ENCODE measurements around the gene HMGXB3. TPM values are rescaled to one million over a fixed set of nuclear protein-coding genes. Genes with fewer than 3 reads are reported as not detected.
A peak's percentile ranks its signal among the peaks of the same experiment; 100 is the strongest.
"Not testable (repeated sequence)": the region's sequence is repeated elsewhere in the genome, so short reads cannot be mapped to it uniquely, and the experiment has no call there.

HMGXB3 gene
- total RNA-seq, 1 donor from 2014 or later = 25.4 TPM

DNA sequence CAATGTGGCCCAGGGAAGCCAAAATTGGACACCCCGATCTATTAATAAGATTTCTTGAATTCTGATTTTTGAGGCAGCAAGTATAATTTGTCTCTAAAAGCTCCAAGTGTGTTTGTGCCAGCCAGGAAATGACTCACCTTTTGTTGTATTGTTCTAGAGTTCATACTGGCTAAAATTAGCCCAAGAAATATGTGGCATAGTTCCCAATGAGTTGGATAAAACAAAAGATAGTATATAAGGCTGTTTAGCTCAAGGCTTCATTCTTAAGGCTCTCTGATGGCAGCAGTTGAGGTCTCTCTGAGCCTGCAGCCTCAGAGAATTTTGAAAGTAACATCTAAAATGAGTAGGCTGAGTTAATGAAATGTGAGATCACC, 21.6 kb downstream of the HMGXB3 start:
- peak; percentile 91 for DNase-seq (ENCODE audit: low read depth, low spot score)

DNA sequence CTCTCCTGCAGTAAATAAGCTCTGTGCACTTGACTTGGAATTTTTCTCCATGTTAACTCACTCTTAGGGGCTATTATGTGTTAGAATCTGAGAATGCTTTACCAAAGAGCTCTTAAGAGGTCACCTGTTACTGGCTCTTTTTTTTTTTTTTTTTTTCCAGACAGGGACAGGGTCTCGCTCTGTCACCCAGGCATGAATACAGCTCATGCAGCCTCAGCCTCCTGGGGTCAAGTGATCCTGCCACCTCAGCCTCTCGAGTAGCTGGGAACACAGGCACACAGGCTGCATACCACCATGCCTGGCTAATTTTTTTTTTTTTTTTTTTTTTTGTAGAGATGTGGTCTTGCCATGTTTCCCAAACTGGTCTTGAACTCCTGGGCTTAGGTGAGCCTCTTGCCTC, 22.1 kb downstream of the HMGXB3 start:
- no peak for DNase-seq (ENCODE audit: low read depth, low spot score)

DNA sequence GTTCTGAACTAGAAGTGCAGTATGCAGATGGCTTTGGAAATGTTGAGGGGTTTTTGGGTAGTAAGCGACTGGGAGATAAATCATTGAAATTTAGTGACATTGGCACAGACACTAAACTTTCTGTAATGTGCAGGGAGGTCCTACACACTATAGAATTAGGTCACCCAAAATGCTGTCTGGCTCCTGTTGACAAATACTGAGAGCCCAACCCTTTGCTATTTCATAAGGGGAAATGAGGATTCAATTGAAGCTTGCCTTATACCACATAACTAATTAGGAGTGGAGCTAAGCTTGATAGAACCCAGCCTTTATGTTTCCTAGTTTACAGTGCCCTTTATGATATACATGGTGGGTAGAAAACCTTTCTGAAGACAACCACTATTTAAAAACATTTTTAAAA, 22.6 kb downstream of the HMGXB3 start:
- no peak for DNase-seq (ENCODE audit: low read depth, low spot score)

DNA sequence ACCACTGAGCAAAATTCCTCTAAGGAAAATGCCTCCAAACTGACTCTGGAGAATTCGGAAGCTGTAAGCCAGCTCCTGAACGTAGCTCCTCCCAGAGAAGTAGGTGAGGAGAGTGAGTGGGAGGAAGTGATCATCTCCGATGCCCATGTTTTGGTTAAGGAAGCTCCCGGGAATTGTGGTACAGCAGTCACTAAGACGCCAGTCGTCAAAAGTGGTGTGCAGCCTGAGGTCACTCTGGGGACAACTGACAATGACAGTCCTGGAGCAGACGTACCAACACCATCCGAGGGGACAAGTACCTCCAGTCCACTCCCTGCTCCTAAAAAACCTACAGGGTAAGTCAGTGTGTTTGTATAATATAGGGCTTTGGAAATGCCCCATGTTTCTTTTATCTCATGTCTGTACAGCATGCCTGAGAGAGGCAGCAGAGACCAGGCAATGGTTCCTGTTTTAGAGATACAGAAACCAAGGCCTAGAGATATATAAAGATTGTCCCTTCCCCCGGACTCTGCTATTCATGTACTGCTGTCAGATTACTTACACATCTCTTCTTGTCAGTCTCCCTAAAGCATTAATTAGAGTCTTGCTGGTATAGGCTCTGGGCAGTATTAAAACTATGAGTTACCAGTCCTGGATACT, 23.9 kb downstream of the HMGXB3 start:
- DNase-seq (ENCODE audit: low read depth, low spot score) = no peak

- no peak for DNase-seq (ENCODE audit: low read depth, low spot score)
Observed at GRCh38 chr5:150026682-150027172, 26.2 kb downstream of the HMGXB3 start.

DNA sequence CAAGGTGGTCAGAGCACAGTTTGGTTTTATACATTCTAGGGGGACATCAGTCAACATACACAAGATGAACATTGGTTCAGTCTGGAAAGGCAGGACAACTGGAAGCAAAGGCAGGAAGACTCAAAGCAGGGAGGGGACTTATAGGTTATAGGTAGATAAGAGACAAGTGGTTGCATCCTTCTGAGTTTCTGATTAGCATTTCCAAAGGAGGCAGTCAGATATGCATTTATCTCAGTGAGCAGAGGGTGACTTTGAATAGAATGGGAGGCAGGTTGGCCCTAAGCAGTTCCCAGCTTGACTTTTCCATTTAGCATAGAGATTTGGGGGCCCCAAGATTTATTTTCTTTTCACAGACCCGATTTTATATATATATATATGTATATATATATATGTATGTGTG, 27.5 kb downstream of the HMGXB3 start:
- DNase-seq (ENCODE audit: low read depth, low spot score) = not testable (repeated sequence)

GRCh38 chr5:150033334-150033733, 32.8 kb downstream of the HMGXB3 start:
- DNase-seq (ENCODE audit: low read depth, low spot score) = no peak

DNA sequence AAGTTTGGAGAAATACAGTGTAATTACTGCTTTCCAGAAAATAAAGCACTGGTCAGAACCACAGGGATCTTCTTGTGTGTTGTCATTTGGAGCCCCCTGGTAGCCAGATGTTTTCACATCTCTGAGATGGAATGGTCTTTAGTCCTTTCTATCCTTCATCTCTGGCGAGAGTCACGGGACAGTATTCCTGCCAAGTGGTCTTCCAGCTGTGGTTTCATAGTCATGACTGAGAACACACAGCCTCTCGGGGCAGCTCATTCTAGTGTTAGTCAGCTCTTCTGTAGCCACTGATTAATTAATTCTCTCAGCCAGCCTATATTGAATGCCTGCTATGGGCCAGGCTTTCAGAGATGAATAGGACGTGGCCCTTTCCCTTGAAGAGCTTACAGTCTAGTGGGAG, 34.1 kb downstream of the HMGXB3 start:
- DNase-seq (ENCODE audit: low read depth, low spot score) = no peak

DNA sequence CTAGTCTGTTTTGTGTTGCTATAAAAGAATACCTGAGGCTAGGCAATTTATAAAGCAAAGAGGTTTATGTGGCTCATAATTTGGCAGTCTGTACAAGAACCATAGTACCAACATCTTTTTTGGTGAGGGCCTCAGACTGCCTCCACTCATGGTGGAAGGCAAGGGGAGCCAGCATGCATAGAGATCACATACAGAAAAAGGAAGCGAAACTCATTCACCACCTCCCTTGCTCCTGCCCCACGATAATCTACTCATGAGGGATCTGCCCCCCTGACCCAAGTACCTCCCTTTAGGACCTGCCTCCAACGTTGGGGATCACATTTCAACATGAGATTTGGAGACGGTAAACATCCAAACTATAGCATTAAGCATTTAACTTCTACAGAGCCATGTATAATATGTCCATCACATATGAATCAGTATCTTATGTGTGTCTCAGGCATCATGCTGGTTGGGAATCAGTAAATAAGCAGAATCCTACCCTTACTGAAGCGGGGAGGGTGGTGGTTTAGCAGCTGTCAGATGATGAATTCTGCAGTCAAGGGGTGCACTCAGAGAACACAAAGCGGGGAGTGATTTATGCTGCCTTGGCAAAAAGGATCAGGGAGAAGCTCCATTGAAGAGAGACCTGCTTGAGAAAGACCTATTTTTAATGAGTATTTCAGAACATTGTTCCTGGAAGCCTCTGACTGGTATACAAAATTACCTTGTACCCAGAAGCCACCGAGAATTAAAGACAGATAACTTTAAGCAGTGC, 34.8 kb downstream of the HMGXB3 start:
- no peak for DNase-seq (ENCODE audit: low read depth, low spot score)

DNA sequence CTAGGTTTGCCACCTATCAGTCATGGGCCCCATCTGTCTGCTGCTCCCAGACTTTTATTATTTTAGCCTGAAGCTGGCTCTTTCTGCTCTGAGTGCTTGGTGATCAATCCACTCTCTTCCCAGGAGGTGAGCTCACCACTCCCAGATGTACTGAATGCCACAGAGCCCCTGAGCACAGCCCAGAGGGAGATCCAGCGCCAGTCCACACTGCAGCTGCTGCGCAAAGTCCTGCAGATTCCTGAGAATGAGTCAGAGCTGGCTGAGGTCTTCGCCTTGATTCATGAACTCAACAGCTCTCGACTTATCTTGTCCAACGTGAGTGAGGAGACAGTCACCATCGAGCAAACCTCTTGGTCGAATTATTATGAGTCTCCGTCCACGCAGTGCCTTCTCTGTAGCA, 36.0 kb downstream of the HMGXB3 start:
- DNase-seq (ENCODE audit: low read depth, low spot score) = no peak

GRCh38 chr5:150038547-150038946, 38.0 kb downstream of the HMGXB3 start:
- no peak for DNase-seq (ENCODE audit: low read depth, low spot score)

- no peak for DNase-seq (ENCODE audit: low read depth, low spot score)
Observed at GRCh38 chr5:150042459-150042858, 41.9 kb downstream of the HMGXB3 start.

DNA sequence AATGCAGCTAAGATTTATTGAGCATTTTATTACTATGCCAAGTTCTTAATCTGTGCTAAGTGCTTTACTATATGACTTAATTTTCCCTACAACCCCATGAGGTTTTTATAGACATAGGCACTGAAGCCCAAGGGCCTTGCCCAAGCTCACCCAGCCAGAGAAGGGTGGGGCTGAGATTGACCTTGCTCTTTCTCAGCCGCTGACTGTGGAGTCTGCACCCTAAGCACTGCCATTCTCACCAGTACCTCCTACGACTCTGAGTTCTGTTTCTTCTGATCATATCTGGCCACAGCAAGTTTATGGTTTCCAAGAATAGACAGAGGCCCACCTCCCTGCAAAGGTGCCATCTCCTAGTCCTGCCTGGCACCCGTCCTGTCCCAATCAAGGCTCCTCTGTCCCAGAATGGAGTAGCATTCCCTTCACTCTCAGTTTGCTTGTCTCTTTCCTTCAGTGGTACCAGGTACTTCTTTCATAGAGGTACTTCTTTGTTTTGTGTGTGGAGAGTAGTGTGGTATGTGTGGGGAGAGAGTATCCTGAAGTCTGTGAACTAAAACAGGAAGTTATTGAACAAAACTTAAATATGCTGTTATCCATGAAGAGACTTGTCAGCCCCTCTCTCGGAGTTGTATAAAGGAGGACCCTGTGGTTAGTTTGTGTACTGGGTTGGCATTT, 43.3 kb downstream of the HMGXB3 start:
- no peak for DNase-seq (ENCODE audit: low read depth, low spot score)

- no peak for DNase-seq (ENCODE audit: low read depth, low spot score)
Observed at GRCh38 chr5:150044329-150044681, 43.8 kb downstream of the HMGXB3 start.

- no peak for DNase-seq (ENCODE audit: low read depth, low spot score)
Observed at GRCh38 chr5:150044712-150045111, 44.2 kb downstream of the HMGXB3 start.

GRCh38 chr5:150045549-150045948, 45.0 kb downstream of the HMGXB3 start:
- DNase-seq (ENCODE audit: low read depth, low spot score) = no peak

DNA sequence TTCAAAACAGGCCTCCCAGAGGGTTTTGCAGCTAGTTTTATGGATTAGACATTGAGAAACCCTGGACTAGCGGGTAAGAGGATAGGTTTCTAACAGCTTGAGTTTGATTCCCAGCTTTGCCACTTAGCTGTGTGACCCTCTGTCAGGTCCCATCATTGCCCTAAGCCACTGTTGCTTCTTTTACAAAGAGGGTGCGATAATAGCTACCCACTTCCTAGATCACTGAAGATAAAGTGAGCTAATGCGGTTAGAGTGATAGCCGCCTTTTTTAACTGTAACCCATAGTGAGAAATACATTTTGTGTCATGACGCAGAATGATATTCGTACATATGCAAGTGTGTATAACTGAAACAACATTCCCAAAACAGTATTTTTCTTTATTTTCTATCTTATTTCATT, 45.5 kb downstream of the HMGXB3 start:
- no peak for DNase-seq (ENCODE audit: low read depth, low spot score)

GRCh38 chr5:150050172-150050811, 49.8 kb downstream of the HMGXB3 start:
- DNase-seq (ENCODE audit: low read depth, low spot score) = peak; percentile 19

DNA sequence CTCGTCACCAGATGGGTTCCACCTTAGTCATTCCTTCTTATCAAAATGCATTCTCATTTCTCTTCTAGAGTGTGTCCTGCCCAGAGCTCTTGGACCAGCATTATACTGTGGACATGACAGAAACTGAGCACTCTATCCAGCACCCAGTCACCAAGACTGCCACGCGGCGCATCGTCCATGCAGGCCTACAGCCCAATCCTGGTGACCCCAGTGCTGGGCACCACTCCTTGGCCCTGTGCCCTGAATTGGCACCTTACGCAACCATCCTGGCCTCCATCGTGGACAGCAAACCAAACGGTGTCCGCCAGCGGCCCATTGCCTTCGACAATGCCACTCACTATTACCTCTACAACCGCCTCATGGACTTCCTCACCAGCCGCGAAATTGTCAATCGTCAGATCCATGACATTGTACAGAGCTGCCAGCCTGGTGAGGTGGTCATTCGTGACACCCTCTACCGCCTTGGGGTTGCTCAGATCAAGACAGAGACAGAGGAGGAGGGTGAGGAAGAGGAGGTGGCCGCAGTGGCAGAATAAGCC, 51.2 kb downstream of the HMGXB3 start:
- DNase-seq (ENCODE audit: low read depth, low spot score) = no peak

GRCh38 chr5:150052226-150052955, 51.9 kb downstream of the HMGXB3 start:
- DNase-seq (ENCODE audit: low read depth, low spot score) = no peak

Measured in pulmonary artery endothelial cell (primary cell).